Left lung (tissue), 10 donors: Measurements from ENCODE around the gene RNU1-3. TPM values are rescaled to one million over a fixed set of nuclear protein-coding genes. Genes with fewer than 3 reads are reported as not detected.
"Not testable (repeated sequence)": the region's sequence is repeated elsewhere in the genome, so short reads cannot be mapped to it uniquely, and the experiment has no call there.

Experiments
- ATAC-seq: fragments of 200-7000 bp; cut with Tn5 transposase; one replicate; pipeline ENCODE4 v1.9.1; 2020; ENCODE audit warnings: moderate library complexity
- DNase-seq, 4 donors: peaks; one replicate each; pipeline ENCODE4 v3.0.0-alpha.2; 2013 to 2020
- H3K27ac ChIP-seq, 2 donors: fragments of 200-600 bp; sonication (generic) in 1 of 2; one replicate each; pipeline versions ENCODE4 v1.5.0 to v1.8.0; 2020 to 2021
- H3K27me3 ChIP-seq, 2 donors: fragments of 200-600 bp; sonication (generic) in 1 of 2; one replicate each; pipeline versions ENCODE4 v1.5.0 to v1.8.0; 2020 to 2021
- H3K36me3 ChIP-seq, 2 donors: fragments of 200-600 bp; sonication (generic) in 1 of 2; one replicate each; pipeline versions ENCODE4 v1.5.0 to v1.8.0; 2020 to 2021
- H3K4me1 ChIP-seq, 2 donors: fragments of 200-600 bp; one replicate each; pipeline ENCODE4 v1.8.0; 2021
- H3K4me3 ChIP-seq, 2 donors: fragments of 200-600 bp; sonication (generic) in 1 of 2; one replicate each; pipeline versions ENCODE4 v1.5.0 to v1.8.0; 2020 to 2021; ENCODE audit warnings: mild to moderate bottlenecking in 1 of 2
- H3K9me3 ChIP-seq, 2 donors: fragments of 200-600 bp; sonication (generic) in 1 of 2; one replicate each; pipeline versions ENCODE4 v1.5.0 to v1.8.0; 2020 to 2021
- CTCF ChIP-seq, 2 donors: fragments of 200-600 bp; sonication (generic) in 1 of 2; IDR thresholded peaks; one replicate each; pipeline versions ENCODE4 v1.5.0 to v1.8.0; 2021; ENCODE audit warnings: antibody characterized with exemption in 2 of 2
- intact Hi-C, 2 donors: fragments of 100-400 bp; cut with DNase I; formaldehyde crosslinking; loops; one replicate each; pipeline versions ENCODE4 v1.11.2 to v1.14.2; 2022
- polyA plus RNA-seq, 6 donors: library from polyadenylated mRNA; unstranded; fragments of 120-200 nt; gene quantifications; one replicate each; pipeline ENCODE4 v1.2.1, GENCODE V29; 2013; ENCODE audit not compliant: insufficient read length in 6 of 6
- total RNA-seq, 2 donors: library from RNA; stranded (reverse); fragmentation: NEBNext Ultra II Directional; extraction: Animal tissue kit (Norgen Biotek cat#: 25700); gene quantifications; one replicate each; pipeline ENCODE4 v1.2.1, GENCODE V29; 2021
- donor health status: DM: no; HTN: yes; CAD: no.
- donor health status: DM: no; HTN: no; CAD: no.

RNU1-3 gene
- total and polyA plus RNA-seq, 8 donors: 1.5 to 3,444 (median 2.8) TPM

- no peak for TF ChIP-seq CTCF (IDR thresholded peaks at IDR 0.05)
- intact Hi-C loops: no loop called here
- ATAC-seq (no peak), DNase-seq (peak in 2 of 4 donors; percentile 48 to 92)
- H3K9me3 ChIP-seq: no peaks in the 10 kb centered on the region
- H3K4me1 ChIP-seq: no peaks in the 10 kb centered on the region
- H3K36me3 ChIP-seq: peaks cover 6 to 100% of the 10 kb centered on the region in 2 donors
- H3K27me3 ChIP-seq: no peaks in the 10 kb centered on the region
- H3K27ac ChIP-seq: no peak overlapping the region
- H3K4me3 ChIP-seq: no peak overlapping the region
Measured at GRCh38 chr1:16628361-16629111, 38.2 kb downstream of the RNU1-3 start.

- not testable (repeated sequence) for H3K9me3 ChIP-seq, ATAC-seq
Measured at GRCh38 chr1:16626409-16626983, 40.3 kb downstream of the RNU1-3 start.

GRCh38 chr1:16625497-16626408 is 41.0 kb downstream of the RNU1-3 start:
- no peaks in the 10 kb centered on the region for H3K27me3 ChIP-seq
- no peaks in the 10 kb centered on the region for H3K9me3 ChIP-seq
- H3K4me1 ChIP-seq: no peaks in the 10 kb centered on the region
- intact Hi-C loops: no loop called here
- H3K4me3 ChIP-seq: no peak overlapping the region
- H3K36me3 ChIP-seq: peaks cover under 1 to 94% of the 10 kb centered on the region in 2 donors
- TF ChIP-seq CTCF (IDR thresholded peaks at IDR 0.05): no peak
- no peak overlapping the region for H3K27ac ChIP-seq
- DNase-seq (peak in 2 of 4 donors; percentile 47 to 91), ATAC-seq (no peak)

More at GRCh38 chr1:16626409-16626983, 40.3 kb downstream of the RNU1-3 start:
- H3K27me3 ChIP-seq, H3K27ac ChIP-seq, H3K4me1 ChIP-seq, H3K4me3 ChIP-seq, intact Hi-C loops: not testable (repeated sequence)
- peak in 1 of 4 donors; percentile 45 for DNase-seq
- peaks cover 6 to 100% of the 10 kb centered on the region in 2 donors for H3K36me3 ChIP-seq

- H3K4me1 ChIP-seq, H3K27ac ChIP-seq, H3K9me3 ChIP-seq, intact Hi-C loops, H3K4me3 ChIP-seq, H3K27me3 ChIP-seq: not testable (repeated sequence)
- ATAC-seq (peak; percentile 30), DNase-seq (peak in 2 of 4 donors; percentile 62 to 92)
- peaks cover 0 to 81% of the 10 kb centered on the region in 2 donors for H3K36me3 ChIP-seq
Measured at GRCh38 chr1:16623812-16624719, 42.7 kb downstream of the RNU1-3 start.

GRCh38 chr1:16623337-16623736 is 43.4 kb downstream of the RNU1-3 start:
- DNase-seq: peak in 2 of 4 donors; percentile 45 to 84
- H3K4me1 ChIP-seq, H3K27me3 ChIP-seq, H3K4me3 ChIP-seq, H3K27ac ChIP-seq, intact Hi-C loops, ATAC-seq, H3K9me3 ChIP-seq: not testable (repeated sequence)
- peaks cover 0 to 79% of the 10 kb centered on the region in 2 donors for H3K36me3 ChIP-seq

- H3K27me3 ChIP-seq, intact Hi-C loops, ATAC-seq: not testable (repeated sequence)
Measured at GRCh38 chr1:16621681-16622315, 45.0 kb downstream of the RNU1-3 start.

More at GRCh38 chr1:16621681-16622315, 45.0 kb downstream of the RNU1-3 start:
- H3K4me1 ChIP-seq, H3K27ac ChIP-seq, H3K4me3 ChIP-seq, H3K9me3 ChIP-seq: not testable (repeated sequence)
- H3K36me3 ChIP-seq: peaks cover 0 to 76% of the 10 kb centered on the region in 2 donors
- DNase-seq: peak in 2 of 4 donors; percentile 34 to 82
